ENCODE data around the gene OPCML.

Gene OPCML

DNA sequence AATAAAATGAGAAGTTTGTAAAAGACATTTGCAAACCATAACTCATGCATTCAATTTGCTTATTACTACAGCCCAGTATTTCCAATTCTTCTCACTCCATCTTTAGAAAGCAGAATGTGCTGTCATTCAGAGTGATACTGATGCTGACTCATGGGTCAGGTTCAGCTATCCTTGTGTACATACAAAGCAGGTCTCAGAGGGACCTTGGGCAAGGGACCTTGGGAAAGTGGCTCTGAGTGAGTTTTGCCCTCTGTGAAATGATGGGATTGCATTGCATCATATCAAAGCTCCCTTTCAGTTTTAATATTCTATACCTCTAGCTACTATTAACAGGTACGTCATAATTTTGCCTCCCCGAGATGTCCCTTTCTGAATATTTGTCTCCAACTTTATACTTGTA is 848.7 kb downstream of the OPCML start:
- H3K27ac ChIP-seq (ENCODE audit: low read depth, low read length) = no peak overlapping the region
- TF ChIP-seq, protein P1, sequence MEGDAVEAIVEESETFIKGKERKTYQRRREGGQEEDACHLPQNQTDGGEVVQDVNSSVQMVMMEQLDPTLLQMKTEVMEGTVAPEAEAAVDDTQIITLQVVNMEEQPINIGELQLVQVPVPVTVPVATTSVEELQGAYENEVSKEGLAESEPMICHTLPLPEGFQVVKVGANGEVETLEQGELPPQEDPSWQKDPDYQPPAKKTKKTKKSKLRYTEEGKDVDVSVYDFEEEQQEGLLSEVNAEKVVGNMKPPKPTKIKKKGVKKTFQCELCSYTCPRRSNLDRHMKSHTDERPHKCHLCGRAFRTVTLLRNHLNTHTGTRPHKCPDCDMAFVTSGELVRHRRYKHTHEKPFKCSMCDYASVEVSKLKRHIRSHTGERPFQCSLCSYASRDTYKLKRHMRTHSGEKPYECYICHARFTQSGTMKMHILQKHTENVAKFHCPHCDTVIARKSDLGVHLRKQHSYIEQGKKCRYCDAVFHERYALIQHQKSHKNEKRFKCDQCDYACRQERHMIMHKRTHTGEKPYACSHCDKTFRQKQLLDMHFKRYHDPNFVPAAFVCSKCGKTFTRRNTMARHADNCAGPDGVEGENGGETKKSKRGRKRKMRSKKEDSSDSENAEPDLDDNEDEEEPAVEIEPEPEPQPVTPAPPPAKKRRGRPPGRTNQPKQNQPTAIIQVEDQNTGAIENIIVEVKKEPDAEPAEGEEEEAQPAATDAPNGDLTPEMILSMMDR (IDR thresholded peaks at IDR 0.05; ENCODE audit: insufficient read depth, low read length, poor library complexity, severe bottlenecking) = no peak
- TF ChIP-seq EZH2phosphoT487 (conservative IDR thresholded peaks at IDR 0.05; ENCODE audit: low read length) = no peak
- no peaks in the 10 kb centered on the region for H3K36me3 ChIP-seq (ENCODE audit: low read length)
- no peaks in the 10 kb centered on the region for H3K79me2 ChIP-seq (ENCODE audit: insufficient read depth, low read length)
- no peak overlapping the region for H2AFZ ChIP-seq (ENCODE audit: low read depth, low read length, severe bottlenecking)
- no peak overlapping the region for H3K4me3 ChIP-seq (ENCODE audit: insufficient read depth, low read length, poor library complexity, severe bottlenecking)
- no peaks in the 10 kb centered on the region for H3K9me2 ChIP-seq (replicated peaks; ENCODE audit: insufficient read depth, low read length)
- no peaks in the 10 kb centered on the region for H4K20me1 ChIP-seq (ENCODE audit: low read depth, low read length)
- no peaks in the 10 kb centered on the region for H3F3A ChIP-seq (ENCODE audit: insufficient read depth)
- no peaks in the 10 kb centered on the region for H3K27me3 ChIP-seq (ENCODE audit: low read length)
- no peak overlapping the region for H3K9ac ChIP-seq (ENCODE audit: low read length)
- H3K4me2 ChIP-seq (ENCODE audit: low read depth, low read length, poor library complexity, severe bottlenecking) = no peak overlapping the region
- no peaks in the 10 kb centered on the region for H3K9me3 ChIP-seq (ENCODE audit: insufficient read depth, low read length)

DNA sequence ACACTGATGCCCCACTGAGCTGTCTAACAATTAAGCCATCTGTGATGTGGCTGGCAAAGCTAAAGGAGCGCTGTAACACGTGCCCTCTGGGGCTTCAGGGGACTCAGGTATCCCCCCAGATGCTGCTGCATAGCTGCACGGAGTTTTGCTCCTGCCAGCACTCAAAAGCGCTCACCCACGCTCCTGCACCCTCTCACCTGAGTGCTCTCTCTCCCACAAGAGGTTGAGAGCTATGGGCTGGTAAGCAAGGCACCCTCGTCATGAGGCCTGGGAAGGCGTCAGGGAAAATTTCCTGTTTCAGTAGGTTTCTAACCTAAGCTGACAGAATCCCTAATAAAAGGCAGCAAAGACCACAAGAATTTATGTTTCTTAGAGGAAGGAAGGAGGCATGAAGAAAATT is 850.3 kb downstream of the OPCML start:
- no peak overlapping the region for H2AFZ ChIP-seq (ENCODE audit: low read depth, low read length, severe bottlenecking)
- H3K27ac ChIP-seq (ENCODE audit: low read depth, low read length) = no peak overlapping the region
- H3K4me2 ChIP-seq (ENCODE audit: low read depth, low read length, poor library complexity, severe bottlenecking) = no peak overlapping the region
- no peak for TF ChIP-seq EZH2phosphoT487 (conservative IDR thresholded peaks at IDR 0.05; ENCODE audit: low read length)
- TF ChIP-seq, protein P1 (IDR thresholded peaks at IDR 0.05; ENCODE audit: insufficient read depth, low read length, poor library complexity, severe bottlenecking) = no peak
- H3K9me2 ChIP-seq (replicated peaks; ENCODE audit: insufficient read depth, low read length) = no peaks in the 10 kb centered on the region
- H3K79me2 ChIP-seq (ENCODE audit: insufficient read depth, low read length) = no peaks in the 10 kb centered on the region
- H3K9me3 ChIP-seq (ENCODE audit: insufficient read depth, low read length) = no peaks in the 10 kb centered on the region
- no peaks in the 10 kb centered on the region for H3F3A ChIP-seq (ENCODE audit: insufficient read depth)
- H4K20me1 ChIP-seq (ENCODE audit: low read depth, low read length) = no peaks in the 10 kb centered on the region
- no peaks in the 10 kb centered on the region for H3K27me3 ChIP-seq (ENCODE audit: low read length)
- H3K9ac ChIP-seq (ENCODE audit: low read length) = no peak overlapping the region
- no peaks in the 10 kb centered on the region for H3K36me3 ChIP-seq (ENCODE audit: low read length)
- no peak overlapping the region for H3K4me3 ChIP-seq (ENCODE audit: insufficient read depth, low read length, poor library complexity, severe bottlenecking)

DNA sequence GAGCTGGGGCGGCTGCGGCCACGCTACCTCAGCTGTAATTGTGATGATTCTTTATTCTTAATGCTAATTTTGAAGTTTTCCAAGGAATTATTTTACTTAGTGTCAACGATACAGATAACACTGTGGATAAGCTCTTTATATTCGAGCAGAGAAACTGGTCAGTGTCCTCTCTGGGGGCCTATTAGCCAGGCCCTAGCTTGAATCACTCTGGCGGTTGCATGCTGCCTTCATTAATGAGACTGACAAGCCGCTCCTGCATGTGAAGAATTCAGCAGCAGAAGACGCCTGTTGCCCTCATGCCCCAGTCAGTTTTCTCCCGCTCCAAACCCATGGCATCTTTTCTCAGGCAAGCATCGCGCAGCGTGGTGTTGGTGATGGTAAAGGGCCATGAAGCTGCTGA is 851.7 kb downstream of the OPCML start:
- TF ChIP-seq, protein P1 (IDR thresholded peaks at IDR 0.05; ENCODE audit: insufficient read depth, low read length, poor library complexity, severe bottlenecking) = no peak
- no peak for TF ChIP-seq EZH2phosphoT487 (conservative IDR thresholded peaks at IDR 0.05; ENCODE audit: low read length)

More for the DNA sequence above, 851.7 kb downstream of the OPCML start:
- H3K27me3 ChIP-seq (ENCODE audit: low read length) = no peaks in the 10 kb centered on the region
- H3K4me2 ChIP-seq (ENCODE audit: low read depth, low read length, poor library complexity, severe bottlenecking) = no peak overlapping the region
- H3K27ac ChIP-seq (ENCODE audit: low read depth, low read length) = no peak overlapping the region
- H2AFZ ChIP-seq (ENCODE audit: low read depth, low read length, severe bottlenecking) = no peak overlapping the region
- no peak overlapping the region for H3K9ac ChIP-seq (ENCODE audit: low read length)
- H3F3A ChIP-seq (ENCODE audit: insufficient read depth) = no peaks in the 10 kb centered on the region
- H3K9me2 ChIP-seq (replicated peaks; ENCODE audit: insufficient read depth, low read length) = no peaks in the 10 kb centered on the region
- no peak overlapping the region for H3K4me3 ChIP-seq (ENCODE audit: insufficient read depth, low read length, poor library complexity, severe bottlenecking)
- no peaks in the 10 kb centered on the region for H3K36me3 ChIP-seq (ENCODE audit: low read length)
- no peaks in the 10 kb centered on the region for H4K20me1 ChIP-seq (ENCODE audit: low read depth, low read length)
- no peaks in the 10 kb centered on the region for H3K79me2 ChIP-seq (ENCODE audit: insufficient read depth, low read length)
- no peaks in the 10 kb centered on the region for H3K9me3 ChIP-seq (ENCODE audit: insufficient read depth, low read length)
